Neural cell (in vitro differentiated cells): Measurements from ENCODE around the gene ZNF281.

Experiments
- CTCF ChIP-seq: fragments of 450-650 bp; IDR thresholded peaks from 2 replicates; pipeline ENCODE4 v1.5.1; 2014; ENCODE audit warnings: antibody characterized with exemption, mild to moderate bottlenecking, moderate library complexity; ENCODE audit not compliant: poor library complexity, severe bottlenecking
- EZH2 ChIP-seq: fragments of 200-600, 300-800 bp; shearing (Covaris generic), sonication (generic); IDR thresholded peaks from 2 replicates; pipeline ENCODE4 v1.6.1; 2014; ENCODE audit warnings: antibody characterized with exemption, low read length, borderline replicate concordance, mild to moderate bottlenecking; ENCODE audit not compliant: insufficient read depth, poor library complexity, severe bottlenecking
- POLR2AphosphoS5 ChIP-seq: IDR thresholded peaks from 2 replicates; pipeline ENCODE4 v1.6.1; 2012
- RAD21 ChIP-seq: fragments of 450-650 bp; conservative IDR thresholded peaks from 2 replicates; pipeline ENCODE4 v1.6.1; 2014; ENCODE audit warnings: antibody characterized with exemption, mild to moderate bottlenecking, moderate library complexity
- REST ChIP-seq: IDR thresholded peaks from 2 replicates; pipeline ENCODE4 v1.6.1; 2012; ENCODE audit warnings: borderline replicate concordance
- SMC3 ChIP-seq: fragments of 450-650 bp; conservative IDR thresholded peaks from 2 replicates; pipeline ENCODE4 v1.6.1; 2014; ENCODE audit warnings: antibody characterized with exemption, mild to moderate bottlenecking, moderate library complexity; ENCODE audit not compliant: poor library complexity
- TAF1 ChIP-seq: IDR thresholded peaks from 2 replicates; pipeline ENCODE4 v1.6.1; 2012; ENCODE audit warnings: low read depth

GRCh38 chr1:200429221-200429751 lies 19.4 kb upstream of the ZNF281 start:
- TF ChIP-seq CTCF (no peak), TAF1 (no peak), REST (no peak), SMC3 (no peak), EZH2 (no peak), RAD21 (no peak), POLR2AphosphoS5 (no peak)
